HEK293 (cell line): ENCODE measurements around the gene SLC2A11.

ENCODE experiments used
- CTCF ChIA-PET: fragments of 350-600 bp; formaldehyde crosslinking; extraction: SDS; loops from one replicate; lab custom pipeline; 2021; ENCODE audit warnings: antibody characterized with exemption; lab: Yijun Ruan, JAX
- POLR2A ChIA-PET: fragments of 300-600 bp; formaldehyde crosslinking; extraction: SDS; loops from one replicate; lab custom pipeline; 2020; ENCODE audit warnings: antibody characterized with exemption, inconsistent platforms; lab: Yijun Ruan, JAX
- H3K27ac ChIP-seq: fragments of 200-500 bp; sonication (Bioruptor generic); 2 replicates; pipeline ENCODE4 v1.5.1; 2014; ENCODE audit warnings: low read depth, low read length, control low read depth, inconsistent platforms; ENCODE audit errors: extremely low read depth
- H3K36me3 ChIP-seq, 2 experiments: fragments of 200-500 bp in 1 of 2; sonication (Bioruptor generic) in 1 of 2; 1 replicate in 1 of 2; 2 replicates in 1 of 2; pipeline ENCODE4 v1.5.1; 2014 to 2017; ENCODE audit warnings: inconsistent platforms in 2 of 2, low read length in 2 of 2; ENCODE audit not compliant: control insufficient read depth in 2 of 2, insufficient read depth in 1 of 2
- H3K4me1 ChIP-seq: fragments of 200-500 bp; sonication (Bioruptor generic); 2 replicates; pipeline ENCODE4 v1.5.1; 2014; ENCODE audit warnings: mild to moderate bottlenecking, low read length, inconsistent platforms; ENCODE audit not compliant: control insufficient read depth, insufficient read depth
- H3K4me3 ChIP-seq: 2 replicates; pipeline ENCODE4 v1.5.1; 2011; ENCODE audit warnings: low read depth, mild to moderate bottlenecking, control low read depth, low read length, moderate library complexity
- H3K9me3 ChIP-seq: fragments of 200-500 bp; sonication (Bioruptor generic); 2 replicates; pipeline ENCODE4 v1.5.1; 2014; ENCODE audit warnings: low read depth, low read length, inconsistent platforms; ENCODE audit not compliant: control insufficient read depth, insufficient read depth
- PRDM4 ChIP-seq: fragments of 450-650 bp; formaldehyde crosslinking; IDR thresholded peaks from 2 replicates; pipeline ENCODE4 v1.5.1; 2017; ENCODE audit warnings: missing biosample characterization, missing genetic modification characterization
- SCRT1 ChIP-seq: fragments of 450-650 bp; formaldehyde crosslinking; IDR thresholded peaks from 2 replicates; pipeline ENCODE4 v1.5.1; 2016; ENCODE audit warnings: missing biosample characterization, missing genetic modification characterization, borderline replicate concordance
- SETDB1 ChIP-seq: IDR thresholded peaks from one replicate; pipeline ENCODE4 v1.6.1; 2017; ENCODE audit warnings: mild to moderate bottlenecking, low read length, moderate library complexity, mixed read lengths; ENCODE audit not compliant: insufficient read length
- TRIM28 ChIP-seq: IDR thresholded peaks from 2 replicates; pipeline ENCODE4 v1.6.1; 2011; ENCODE audit warnings: low read length, control low read depth, borderline replicate concordance
- TSHZ1 ChIP-seq: fragments of 450-650 bp; formaldehyde crosslinking; IDR thresholded peaks from 2 replicates; pipeline ENCODE4 v1.5.1; 2016; ENCODE audit warnings: missing biosample characterization, missing genetic modification characterization, borderline replicate concordance
- WT1 ChIP-seq: fragments of 450-650 bp; formaldehyde crosslinking; IDR thresholded peaks from 2 replicates; pipeline ENCODE4 v1.5.1; 2016; ENCODE audit warnings: missing biosample characterization, missing genetic modification characterization
- ZBTB17 ChIP-seq: fragments of 450-650 bp; formaldehyde crosslinking; IDR thresholded peaks from 2 replicates; pipeline ENCODE4 v1.5.1; 2016; ENCODE audit warnings: missing biosample characterization, missing genetic modification characterization
- ZBTB21 ChIP-seq: fragments of 450-650 bp; formaldehyde crosslinking; IDR thresholded peaks from 2 replicates; pipeline ENCODE4 v1.5.1; 2017; ENCODE audit warnings: missing biosample characterization, missing genetic modification characterization
- ZFP69B ChIP-seq: fragments of 450-650 bp; formaldehyde crosslinking; IDR thresholded peaks from 2 replicates; pipeline ENCODE4 v1.5.1; 2016; ENCODE audit warnings: missing biosample characterization, missing genetic modification characterization
- ZNF140 ChIP-seq: fragments of 450-650 bp; formaldehyde crosslinking; IDR thresholded peaks from 2 replicates; pipeline ENCODE4 v1.5.1; 2016; ENCODE audit warnings: missing biosample characterization, missing genetic modification characterization
- ZNF19 ChIP-seq: fragments of 450-650 bp; formaldehyde crosslinking; IDR thresholded peaks from 2 replicates; pipeline ENCODE4; 2016; ENCODE audit warnings: missing biosample characterization, missing genetic modification characterization, low read depth
- ZNF202 ChIP-seq: fragments of 450-650 bp; formaldehyde crosslinking; IDR thresholded peaks from 2 replicates; pipeline ENCODE4 v1.5.1; 2016; ENCODE audit warnings: missing biosample characterization, missing genetic modification characterization, borderline replicate concordance
- ZNF221 ChIP-seq: fragments of 450-650 bp; formaldehyde crosslinking; IDR thresholded peaks from 2 replicates; pipeline ENCODE4 v1.5.1; 2017; ENCODE audit warnings: missing biosample characterization, missing genetic modification characterization, borderline replicate concordance
- ZNF24 ChIP-seq: fragments of 450-650 bp; formaldehyde crosslinking; IDR thresholded peaks from 2 replicates; pipeline ENCODE4 v1.5.1; 2016; ENCODE audit warnings: missing biosample characterization, missing genetic modification characterization
- ZNF324 ChIP-seq: fragments of 450-650 bp; formaldehyde crosslinking; IDR thresholded peaks from 2 replicates; pipeline ENCODE4 v1.5.1; 2016; ENCODE audit warnings: missing biosample characterization, missing genetic modification characterization
- ZNF335 ChIP-seq: fragments of 450-650 bp; formaldehyde crosslinking; conservative IDR thresholded peaks from 2 replicates; pipeline ENCODE4 v1.5.1; 2016; ENCODE audit warnings: missing biosample characterization, missing genetic modification characterization
- ZNF366 ChIP-seq: fragments of 450-650 bp; formaldehyde crosslinking; conservative IDR thresholded peaks from 2 replicates; pipeline ENCODE4 v1.5.1; 2016; ENCODE audit warnings: missing biosample characterization, missing genetic modification characterization
- ZNF37A ChIP-seq: fragments of 450-650 bp; IDR thresholded peaks from 2 replicates; pipeline ENCODE4 v1.5.1; 2018; ENCODE audit warnings: missing biosample characterization, missing genetic modification characterization
- ZNF426 ChIP-seq: fragments of 450-650 bp; formaldehyde crosslinking; IDR thresholded peaks from 2 replicates; pipeline ENCODE4 v1.5.1; 2017; ENCODE audit warnings: missing biosample characterization, missing genetic modification characterization, mild to moderate bottlenecking, inconsistent platforms, moderate library complexity
- ZNF513 ChIP-seq: fragments of 450-650 bp; IDR thresholded peaks from 2 replicates; pipeline ENCODE4 v1.5.1; 2018; ENCODE audit warnings: missing biosample characterization, missing genetic modification characterization
- ZNF521 ChIP-seq: fragments of 450-650 bp; formaldehyde crosslinking; IDR thresholded peaks from 2 replicates; pipeline ENCODE4 v1.5.1; 2017; ENCODE audit warnings: missing biosample characterization, mild to moderate bottlenecking, missing genetic modification characterization
- ZNF701 ChIP-seq: fragments of 450-650 bp; formaldehyde crosslinking; IDR thresholded peaks from 2 replicates; pipeline ENCODE4 v1.5.1; 2016; ENCODE audit warnings: missing biosample characterization, missing genetic modification characterization
- ZNF76 ChIP-seq: fragments of 450-650 bp; formaldehyde crosslinking; IDR thresholded peaks from 2 replicates; pipeline ENCODE4; 2016; ENCODE audit warnings: low read depth, missing biosample characterization, missing genetic modification characterization, borderline replicate concordance
- ZNF792 ChIP-seq: fragments of 450-650 bp; formaldehyde crosslinking; IDR thresholded peaks from 2 replicates; pipeline ENCODE4 v1.5.1; 2016; ENCODE audit warnings: missing biosample characterization, missing genetic modification characterization
- ZNF837 ChIP-seq: fragments of 450-650 bp; formaldehyde crosslinking; IDR thresholded peaks from 2 replicates; pipeline ENCODE4 v1.5.1; 2016; ENCODE audit warnings: missing biosample characterization, missing genetic modification characterization
- ZNF843 ChIP-seq: fragments of 450-650 bp; formaldehyde crosslinking; IDR thresholded peaks from 2 replicates; pipeline ENCODE4 v1.5.1; 2016; ENCODE audit warnings: missing biosample characterization, missing genetic modification characterization
- ZSCAN18 ChIP-seq: fragments of 450-650 bp; formaldehyde crosslinking; IDR thresholded peaks from 2 replicates; pipeline ENCODE4 v1.5.1; 2016; ENCODE audit warnings: missing biosample characterization, missing genetic modification characterization

SLC2A11 gene

GRCh38 chr22:23912293-23912903 lies 54.7 kb downstream of the SLC2A11 start:
- no peak for TF ChIP-seq ZNF366 (tag by site-specific recombination)
- no peak for TF ChIP-seq ZNF521 (tag by site-specific recombination)
- TF ChIP-seq SETDB1: peak; percentile 76
- peak; percentile 74; the same call in 1 of the 2 replicates for TF ChIP-seq TRIM28
- TF ChIP-seq ZNF426 (tag by site-specific recombination): no peak
- TF ChIP-seq ZFP69B (tag by site-specific recombination): no peak
- no peak for TF ChIP-seq ZNF202 (tag by site-specific recombination)
- no peak for TF ChIP-seq ZNF843
- TF ChIP-seq ZNF792: no peak
- TF ChIP-seq ZNF335: no peak
- TF ChIP-seq ZNF76 (tag by site-specific recombination): no peak
- TF ChIP-seq ZNF513 (tag by site-specific recombination): no peak
- TF ChIP-seq ZNF324 (tag by site-specific recombination): no peak
- TF ChIP-seq ZNF19 (tag by site-specific recombination): no peak
- TF ChIP-seq ZNF701 (tag by site-specific recombination): no peak
- Histone ChIP-seq H3K4me3 (no peak overlapping the region), H3K27ac (no peak overlapping the region), H3K9me3 (no peaks in the 10 kb centered on the region), H3K36me3 (no peaks in the 10 kb centered on the region), H3K4me1 (peaks cover 4% of the 10 kb centered on the region; the same call in 1 of the 2 replicates)
- CTCF ChIA-PET: interaction anchor here (1.0 to 1.1 kb wide), 2 partner anchors 15 to 18 kb away, joined by 3 to 6 read pairs; partner anchors contain the start of gene MIF
- POLR2A ChIA-PET: interaction anchor here (1.1 to 3.7 kb wide), 4 partner anchors 13 to 55 kb away, joined by 3 to 71 read pairs (median 24); partner anchors contain the start of genes MIF and SLC2A11

GRCh38 chr22:23913306-23913660 lies 55.6 kb downstream of the SLC2A11 start:
- no peaks in the 10 kb centered on the region for H3K36me3 ChIP-seq
- ChIA-PET POLR2A (interaction anchor here (0.6 to 3.7 kb wide), 16 partner anchors 8 to 196 kb away, joined by 3 to 71 read pairs (median 5); partner anchors contain the start of genes MIF and SLC2A11), CTCF (interaction anchor here (0.6 to 1.4 kb wide), 6 partner anchors 14 to 20 kb away, joined by 3 to 4 read pairs (median 4); partner anchors contain the start of gene MIF)
- peak overlapping the region; percentile 94 for H3K27ac ChIP-seq
- H3K9me3 ChIP-seq: no peaks in the 10 kb centered on the region
- H3K4me1 ChIP-seq: peaks cover 4% of the 10 kb centered on the region; the same call in 1 of the 2 replicates
- H3K4me3 ChIP-seq: peak overlapping the region; percentile 63
- TF ChIP-seq ZNF521 (tag by site-specific recombination) (no peak), ZNF837 (tag by site-specific recombination) (no peak), TSHZ1 (no peak), ZNF140 (tag by site-specific recombination) (no peak), ZBTB17 (tag by site-specific recombination) (no peak), SCRT1 (tag by site-specific recombination) (0 out of 2 replicates have a peak, but pooled peaks have one; percentile 23), ZBTB21 (no peak), ZNF221 (tag by site-specific recombination) (no peak), PRDM4 (tag by site-specific recombination) (no peak), ZNF37A (tag by site-specific recombination) (no peak), ZSCAN18 (tag by site-specific recombination) (no peak; the same call in 1 of the 2 replicates), WT1 (tag by site-specific recombination) (no peak), ZNF24 (tag by site-specific recombination) (no peak)
